GM12878 (cell line): ENCODE measurements around the gene KCNJ14. TPM values are rescaled to one million over a fixed set of nuclear protein-coding genes. Genes with fewer than 3 reads are reported as not detected.
A peak's percentile ranks its signal among the peaks of the same experiment; 100 is the strongest.

Source experiments
- ATAC-seq: fragments of 200-7000 bp; cut with Tn5 transposase; 3 replicates; pipeline ENCODE4 v1.9.1; 2020; ENCODE audit warnings: mild to moderate bottlenecking, moderate library complexity
- BruUV-seq: library from RNA; stranded (reverse); fragments of 400-500 nt; replicated peaks from 2 replicates; lab custom pipeline; 2021; lab: Mats Ljungman, UMichigan
- CTCF ChIA-PET: fragments of 300-600 bp; sonication (Branson Sonifier 250); formaldehyde crosslinking; extraction: SDS; loops from one replicate; lab custom pipeline; 2021; ENCODE audit warnings: inconsistent platforms; lab: Yijun Ruan, JAX
- POLR2A ChIA-PET: fragments of 350-600 bp; formaldehyde crosslinking; extraction: SDS; loops from one replicate; lab custom pipeline; 2021; ENCODE audit warnings: inconsistent platforms; lab: Charles Lee
- RAD21 ChIA-PET: fragments of 300-600 bp; sonication (Branson Sonifier 250); formaldehyde crosslinking; loops from one replicate; lab custom pipeline; 2023; ENCODE audit warnings: antibody characterized with exemption; ENCODE audit not compliant: unreplicated experiment; lab: Charles Lee
- SMC1A ChIA-PET: fragments of 300-600 bp; sonication (Branson Sonifier 250); formaldehyde crosslinking; loops from one replicate; lab custom pipeline; 2023; ENCODE audit not compliant: unreplicated experiment, uncharacterized antibody; lab: Charles Lee
- DNase-seq: peaks from one replicate; pipeline ENCODE4 v3.0.0-alpha.2; 2011; ENCODE audit warnings: low read depth, low spot score
- FAIRE-seq: peaks from 3 replicates; lab custom pipeline; 2011; peaks lifted over from hg19 to GRCh38; lab: Jason Lieb, UNC
- H2AFZ ChIP-seq: 2 replicates; pipeline ENCODE4 v1.6.0; 2011; ENCODE audit warnings: low read depth, low read length, control low read depth; ENCODE audit not compliant: control insufficient read depth
- H3K27ac ChIP-seq: 2 replicates; pipeline ENCODE4 v1.5.1; 2011; ENCODE audit warnings: control low read depth; ENCODE audit not compliant: control insufficient read depth, insufficient read depth
- H3K27me3 ChIP-seq, 2 experiments: replicated peaks in 1 of 2; 2 replicates each; pipeline versions ENCODE4 v1.6.0 to v1.6.1; 2011; ENCODE audit warnings: low read length in 1 of 2; ENCODE audit not compliant: control insufficient read depth in 2 of 2, insufficient read depth in 2 of 2
- H3K36me3 ChIP-seq, 2 experiments: 2 replicates each; pipeline ENCODE4 v1.5.1; 2011; ENCODE audit warnings: low read length in 1 of 2; ENCODE audit not compliant: control insufficient read depth in 2 of 2, insufficient read depth in 2 of 2
- H3K4me1 ChIP-seq: 2 replicates; pipeline ENCODE4 v1.6.1; 2011; ENCODE audit warnings: mild to moderate bottlenecking, low read length, moderate library complexity, mixed read lengths; ENCODE audit not compliant: control insufficient read depth, insufficient read depth
- H3K4me2 ChIP-seq: 2 replicates; pipeline ENCODE4 v1.6.0; 2011; ENCODE audit warnings: control low read depth; ENCODE audit not compliant: control insufficient read depth, insufficient read depth
- H3K4me3 ChIP-seq: fragments of 200-600 bp; sonication (generic); 2 replicates; pipeline ENCODE4 v1.5.1; 2016
- H3K79me2 ChIP-seq: 2 replicates; pipeline ENCODE4 v1.6.0; 2011; ENCODE audit warnings: low read length; ENCODE audit not compliant: control insufficient read depth, insufficient read depth
- H3K9ac ChIP-seq: 2 replicates; pipeline ENCODE4 v1.8.0; 2011; ENCODE audit warnings: low read length, control low read depth, mixed read lengths; ENCODE audit not compliant: control insufficient read depth, insufficient read depth
- H3K9me3 ChIP-seq: replicated peaks from 3 replicates; pipeline ENCODE4 v1.5.1; 2011; ENCODE audit warnings: mild to moderate bottlenecking, low read length; ENCODE audit not compliant: control insufficient read depth, insufficient read depth
- H4K20me1 ChIP-seq: 2 replicates; pipeline ENCODE4 v1.6.0; 2011; ENCODE audit not compliant: control insufficient read depth, insufficient read depth
- BMI1 ChIP-seq: fragments of 450-650 bp; IDR thresholded peaks from 2 replicates; pipeline ENCODE4 v1.6.1; 2016; ENCODE audit warnings: mild to moderate bottlenecking, moderate library complexity, borderline replicate concordance
- CBFB ChIP-seq: IDR thresholded peaks from 2 replicates; pipeline ENCODE4 v1.6.1; 2016; ENCODE audit warnings: antibody characterized with exemption, low read depth
- FOXK2 ChIP-seq: fragments of 450-650 bp; IDR thresholded peaks from 2 replicates; pipeline ENCODE4 v1.6.1; 2017; ENCODE audit warnings: mild to moderate bottlenecking, moderate library complexity
- MEF2A ChIP-seq: IDR thresholded peaks from 2 replicates; pipeline ENCODE4 v1.6.1; 2011; ENCODE audit warnings: low read depth, mild to moderate bottlenecking, low read length, moderate library complexity; ENCODE audit not compliant: insufficient read depth
- MEF2B ChIP-seq: fragments of 450-650 bp; IDR thresholded peaks from 2 replicates; pipeline ENCODE4 v1.6.1; 2018; ENCODE audit warnings: mild to moderate bottlenecking, moderate library complexity; ENCODE audit not compliant: partially characterized antibody, poor library complexity, severe bottlenecking
- NBN ChIP-seq: fragments of 450-650 bp; IDR thresholded peaks from 2 replicates; pipeline ENCODE4 v1.6.1; 2016
- PAX8 ChIP-seq: fragments of 450-650 bp; IDR thresholded peaks from 2 replicates; pipeline ENCODE4 v1.6.1; 2017; ENCODE audit warnings: mild to moderate bottlenecking, moderate library complexity
- SMARCA5 ChIP-seq: fragments of 450-650 bp; IDR thresholded peaks from 2 replicates; pipeline ENCODE4 v1.6.1; 2017; ENCODE audit warnings: mild to moderate bottlenecking
- SMC3 ChIP-seq: IDR thresholded peaks from 2 replicates; pipeline ENCODE4 v1.6.1; 2011; ENCODE audit warnings: low read length, improper control_type of control experiment, borderline replicate concordance
- SREBF2 ChIP-seq: IDR thresholded peaks from 2 replicates; pipeline ENCODE4 v1.6.1; 2012; ENCODE audit warnings: mild to moderate bottlenecking, low read length
- TBL1XR1 ChIP-seq: IDR thresholded peaks from 2 replicates; pipeline ENCODE4 v1.6.1; 2012; ENCODE audit warnings: low read depth, low read length, improper control_type of control experiment
- TCF12 ChIP-seq: IDR thresholded peaks from 2 replicates; pipeline ENCODE4 v1.6.1; 2011; ENCODE audit warnings: low read depth, mild to moderate bottlenecking, low read length
- WGBS: methylation state at CpG from one replicate; pipeline ENCODE4 v1.1.6; 2016; ENCODE audit warnings: low lambda C conversion rate; ENCODE audit not compliant: insufficient replicate concordance, insufficient coverage; ENCODE audit errors: missing lambda C conversion rate; 5-methylcytosine and 5-hydroxymethylcytosine counted together
- in situ Hi-C: fragments of 300-500 bp; cut with MboI; formaldehyde crosslinking; loops from 9 replicates; pipeline ENCODE4 v1.14.3; 2018; ENCODE audit warnings: mixed read lengths
- intact Hi-C: fragments of 100-400 bp; cut with micrococcal nuclease; formaldehyde crosslinking; loops from one replicate; pipeline ENCODE4 v1.14.2; 2022; ENCODE audit not compliant: unreplicated experiment
- polyA plus RNA-seq, 11 experiments: library from polyadenylated mRNA; depleted of rRNA in 4 of 11; unstranded in 6 of 11; stranded (reverse) in 5 of 11; fragments of >200 nt; fragmentation: Nextera tagmentation in 4 of 11; fragmentation: Illumina TruSeq in 1 of 11; extraction: Ambion mirVana in 4 of 11; extraction: Trizol in 1 of 11; gene quantifications; 1 replicate in 1 of 11; 2 replicates in 10 of 11; pipeline versions ENCODE4 v1.2.1 to v1.2.3, GENCODE V29; 2011 to 2016; ENCODE audit warnings: inconsistent platforms in 2 of 11, missing spikeins in 2 of 11, low read depth in 1 of 11
- total RNA-seq, 4 experiments: library from RNA; depleted of rRNA in 3 of 4; stranded (reverse); fragments of >200 nt in 3 of 4; fragmentation: Illumina TruSeq in 1 of 4; extraction: Trizol in 1 of 4; gene quantifications; 2 replicates each; pipeline versions ENCODE4 v1.2.1 to v1.2.3, GENCODE V29; 2013 to 2021
- TF ChIP-seq, protein P1 (sequence below): IDR thresholded peaks from 2 replicates; pipeline ENCODE4 v1.6.1; 2011; ENCODE audit warnings: mild to moderate bottlenecking, low read depth, low read length, moderate library complexity; ENCODE audit not compliant: insufficient replicate concordance
- TF ChIP-seq, protein P2 (sequence below): IDR thresholded peaks from 2 replicates; pipeline ENCODE4 v1.6.1; 2012; ENCODE audit warnings: mild to moderate bottlenecking, low read depth, low read length
- TF ChIP-seq, protein P3 (sequence below): fragments of 450-650 bp; IDR thresholded peaks from 2 replicates; pipeline ENCODE4 v1.6.1; 2017; ENCODE audit warnings: low read depth, mild to moderate bottlenecking, moderate library complexity

Gene KCNJ14
- total and polyA plus RNA-seq, 10 of the 15 experiments (the other 5 are each of a cell fraction or from before 2014, with no cell fraction given): 0.24 to 1.4 (median 0.42) TPM

DNA sequence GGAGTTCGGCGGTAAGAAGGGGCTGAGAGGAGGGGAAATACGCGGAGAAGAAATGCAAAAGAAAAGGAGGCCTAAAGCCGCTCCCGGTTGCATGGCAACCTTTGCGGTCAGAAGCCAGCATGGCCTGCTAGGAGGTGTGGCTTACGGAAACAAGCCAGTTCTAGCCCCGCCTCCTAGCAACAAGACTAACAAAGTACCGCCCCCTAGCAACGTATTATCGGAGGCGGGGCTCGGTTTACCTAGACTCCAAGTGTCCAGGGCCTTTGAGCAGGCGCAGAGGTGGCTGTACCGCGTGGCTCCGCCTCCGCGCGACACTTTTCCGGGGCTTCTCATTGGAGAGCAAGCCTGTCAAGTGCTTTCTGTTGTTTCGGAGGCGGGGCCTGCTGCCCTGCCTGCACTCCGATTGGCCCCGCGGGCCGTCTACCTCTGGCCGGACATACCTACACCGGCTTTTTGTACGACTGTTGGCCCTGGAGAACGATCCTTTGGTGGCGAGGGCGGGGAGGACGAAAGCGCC is 13.5 kb downstream of the KCNJ14 start:
- peak overlapping the region; percentile 82 for H3K4me3 ChIP-seq
- H3K4me2 ChIP-seq: peak overlapping the region; percentile 84
- SMC1A ChIA-PET: no interaction called here
- peaks cover 3 to 9% of the 10 kb centered on the region in 2 experiments; a peak in 3 of 4 replicates for H3K36me3 ChIP-seq
- ATAC-seq (peak; percentile 96), FAIRE-seq (peak; percentile 100), DNase-seq (peak; percentile 99)
- peaks cover 8% of the 10 kb centered on the region; the same call in 1 of the 2 replicates for H3K4me1 ChIP-seq
- 1% methylated on average over 36 of the region's 36 CpGs for WGBS
- peaks cover 9% of the 10 kb centered on the region for H3K79me2 ChIP-seq
- RAD21 ChIA-PET: no interaction called here
- H3K9ac ChIP-seq: peak overlapping the region; percentile 84; the same call in 1 of the 2 replicates
- intact Hi-C loops: no loop called here
- peaks cover 3% of the 10 kb centered on the region; the same call in 1 of the 2 replicates for H4K20me1 ChIP-seq
- CTCF ChIA-PET: interaction anchor here (1.2 kb wide), 1 partner anchor 116 kb away, joined by 3 read pairs; no protein-coding TSS in a partner anchor
- POLR2A ChIA-PET: interaction anchor here (0.6 kb wide), 1 partner anchor 23 kb away, joined by 3 read pairs; the partner anchor contains the start of gene GRWD1
- no TSS peak for BruUV-seq
- peak overlapping the region; percentile 95 for H2AFZ ChIP-seq
- H3K27ac ChIP-seq: peak overlapping the region; percentile 78
- H3K27me3 ChIP-seq: no peaks in the 10 kb centered on the region
- in situ Hi-C loops: no loop called here
- no peaks in the 10 kb centered on the region for H3K9me3 ChIP-seq
- TF ChIP-seq TCF12 (no peak), SMC3 (no peak; the same call in 1 of the 2 replicates), SMARCA5 (no peak), SREBF2 (0 out of 2 replicates have a peak, but pooled peaks have one; percentile 13), MEF2B (peak; percentile 63), CBFB (peak; percentile 71), TBL1XR1 (no peak), MEF2A (no peak), FOXK2 (peak; percentile 88), NBN (no peak), PAX8 (no peak), BMI1 (peak; percentile 97)
- TF ChIP-seq, protein P1, sequence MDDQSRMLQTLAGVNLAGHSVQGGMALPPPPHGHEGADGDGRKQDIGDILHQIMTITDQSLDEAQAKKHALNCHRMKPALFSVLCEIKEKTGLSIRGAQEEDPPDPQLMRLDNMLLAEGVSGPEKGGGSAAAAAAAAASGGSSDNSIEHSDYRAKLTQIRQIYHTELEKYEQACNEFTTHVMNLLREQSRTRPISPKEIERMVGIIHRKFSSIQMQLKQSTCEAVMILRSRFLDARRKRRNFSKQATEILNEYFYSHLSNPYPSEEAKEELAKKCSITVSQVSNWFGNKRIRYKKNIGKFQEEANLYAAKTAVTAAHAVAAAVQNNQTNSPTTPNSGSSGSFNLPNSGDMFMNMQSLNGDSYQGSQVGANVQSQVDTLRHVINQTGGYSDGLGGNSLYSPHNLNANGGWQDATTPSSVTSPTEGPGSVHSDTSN: peak; percentile 100
- TF ChIP-seq, protein P2, sequence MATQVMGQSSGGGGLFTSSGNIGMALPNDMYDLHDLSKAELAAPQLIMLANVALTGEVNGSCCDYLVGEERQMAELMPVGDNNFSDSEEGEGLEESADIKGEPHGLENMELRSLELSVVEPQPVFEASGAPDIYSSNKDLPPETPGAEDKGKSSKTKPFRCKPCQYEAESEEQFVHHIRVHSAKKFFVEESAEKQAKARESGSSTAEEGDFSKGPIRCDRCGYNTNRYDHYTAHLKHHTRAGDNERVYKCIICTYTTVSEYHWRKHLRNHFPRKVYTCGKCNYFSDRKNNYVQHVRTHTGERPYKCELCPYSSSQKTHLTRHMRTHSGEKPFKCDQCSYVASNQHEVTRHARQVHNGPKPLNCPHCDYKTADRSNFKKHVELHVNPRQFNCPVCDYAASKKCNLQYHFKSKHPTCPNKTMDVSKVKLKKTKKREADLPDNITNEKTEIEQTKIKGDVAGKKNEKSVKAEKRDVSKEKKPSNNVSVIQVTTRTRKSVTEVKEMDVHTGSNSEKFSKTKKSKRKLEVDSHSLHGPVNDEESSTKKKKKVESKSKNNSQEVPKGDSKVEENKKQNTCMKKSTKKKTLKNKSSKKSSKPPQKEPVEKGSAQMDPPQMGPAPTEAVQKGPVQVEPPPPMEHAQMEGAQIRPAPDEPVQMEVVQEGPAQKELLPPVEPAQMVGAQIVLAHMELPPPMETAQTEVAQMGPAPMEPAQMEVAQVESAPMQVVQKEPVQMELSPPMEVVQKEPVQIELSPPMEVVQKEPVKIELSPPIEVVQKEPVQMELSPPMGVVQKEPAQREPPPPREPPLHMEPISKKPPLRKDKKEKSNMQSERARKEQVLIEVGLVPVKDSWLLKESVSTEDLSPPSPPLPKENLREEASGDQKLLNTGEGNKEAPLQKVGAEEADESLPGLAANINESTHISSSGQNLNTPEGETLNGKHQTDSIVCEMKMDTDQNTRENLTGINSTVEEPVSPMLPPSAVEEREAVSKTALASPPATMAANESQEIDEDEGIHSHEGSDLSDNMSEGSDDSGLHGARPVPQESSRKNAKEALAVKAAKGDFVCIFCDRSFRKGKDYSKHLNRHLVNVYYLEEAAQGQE: no peak
- TF ChIP-seq, protein P3, sequence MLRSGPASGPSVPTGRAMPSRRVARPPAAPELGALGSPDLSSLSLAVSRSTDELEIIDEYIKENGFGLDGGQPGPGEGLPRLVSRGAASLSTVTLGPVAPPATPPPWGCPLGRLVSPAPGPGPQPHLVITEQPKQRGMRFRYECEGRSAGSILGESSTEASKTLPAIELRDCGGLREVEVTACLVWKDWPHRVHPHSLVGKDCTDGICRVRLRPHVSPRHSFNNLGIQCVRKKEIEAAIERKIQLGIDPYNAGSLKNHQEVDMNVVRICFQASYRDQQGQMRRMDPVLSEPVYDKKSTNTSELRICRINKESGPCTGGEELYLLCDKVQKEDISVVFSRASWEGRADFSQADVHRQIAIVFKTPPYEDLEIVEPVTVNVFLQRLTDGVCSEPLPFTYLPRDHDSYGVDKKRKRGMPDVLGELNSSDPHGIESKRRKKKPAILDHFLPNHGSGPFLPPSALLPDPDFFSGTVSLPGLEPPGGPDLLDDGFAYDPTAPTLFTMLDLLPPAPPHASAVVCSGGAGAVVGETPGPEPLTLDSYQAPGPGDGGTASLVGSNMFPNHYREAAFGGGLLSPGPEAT: no peak
